Endothelial cell of umbilical vein (primary cell): ENCODE results near the gene LRP2. TPM values are rescaled to one million over a fixed set of nuclear protein-coding genes. Genes with fewer than 3 reads are reported as not detected.

Experiments used
- BruUV-seq: library from RNA; stranded (reverse); fragments of 400-500 nt; replicated peaks from 2 replicates; lab custom pipeline; 2021; lab: Mats Ljungman, UMichigan
- CTCF ChIA-PET: fragments of 300-600, 350-600 bp; sonication (Branson Sonifier 250); formaldehyde crosslinking; loops from one replicate; lab custom pipeline; 2021; ENCODE audit warnings: antibody characterized with exemption, inconsistent platforms; lab: Charles Lee
- POLR2A ChIA-PET: fragments of 300-600, 350-600 bp; sonication (Branson Sonifier 250); formaldehyde crosslinking; loops from one replicate; lab custom pipeline; 2021; ENCODE audit warnings: antibody characterized with exemption, inconsistent platforms; lab: Charles Lee
- DNase-seq: peaks from one replicate; pipeline ENCODE4 v3.0.0-alpha.2; 2011; ENCODE audit warnings: low read depth, low spot score
- FAIRE-seq: peaks from 2 replicates; lab custom pipeline; 2011; peaks lifted over from hg19 to GRCh38; lab: Jason Lieb, UNC
- H2AFZ ChIP-seq: 2 replicates; pipeline ENCODE4 v1.6.0; 2012; ENCODE audit warnings: low read depth, low read length, control low read depth, inconsistent platforms
- H3K27ac ChIP-seq: 2 replicates; pipeline ENCODE4 v1.5.1; 2011; ENCODE audit warnings: low read depth, mild to moderate bottlenecking, control low read depth, low read length, moderate library complexity; ENCODE audit not compliant: insufficient read depth
- H3K27me3 ChIP-seq, 2 experiments: 2 replicates each; pipeline versions ENCODE4 v1.6.0 to v1.6.1; 2011; ENCODE audit warnings: low read length in 2 of 2, mixed read lengths in 1 of 2; ENCODE audit not compliant: control insufficient read depth in 2 of 2, insufficient read depth in 2 of 2
- H3K36me3 ChIP-seq, 2 experiments: 2 replicates in 1 of 2; 3 replicates in 1 of 2; pipeline ENCODE4 v1.5.1; 2011; ENCODE audit warnings: low read length in 2 of 2, mild to moderate bottlenecking in 1 of 2, moderate library complexity in 1 of 2; ENCODE audit not compliant: control insufficient read depth in 2 of 2, insufficient read depth in 2 of 2; ENCODE audit errors: extremely low read depth in 1 of 2
- H3K4me1 ChIP-seq: 3 replicates; pipeline ENCODE4 v1.5.1; 2011; ENCODE audit warnings: mild to moderate bottlenecking, low read length; ENCODE audit not compliant: control insufficient read depth, insufficient read depth; ENCODE audit errors: extremely low read depth
- H3K4me2 ChIP-seq: 2 replicates; pipeline ENCODE4 v1.6.1; 2011; ENCODE audit warnings: low read length, control low read depth, mixed read lengths; ENCODE audit not compliant: insufficient read depth
- H3K4me3 ChIP-seq, 3 experiments: fragments of 200-600 bp in 1 of 3; sonication (generic), shearing (Covaris generic) in 1 of 3; replicated peaks in 1 of 3; 2 replicates each; pipeline ENCODE4 v1.5.1; 2011 to 2016; ENCODE audit warnings: control low read depth in 3 of 3, low read length in 3 of 3, mild to moderate bottlenecking in 2 of 3, inconsistent platforms in 1 of 3, low read depth in 1 of 3, moderate library complexity in 1 of 3; ENCODE audit not compliant: insufficient read depth in 1 of 3
- H3K79me2 ChIP-seq: 2 replicates; pipeline ENCODE4 v1.6.0; 2012; ENCODE audit warnings: low read length, inconsistent platforms; ENCODE audit not compliant: control insufficient read depth, insufficient read depth
- H3K9ac ChIP-seq: replicated peaks from 2 replicates; pipeline ENCODE3; 2011; ENCODE audit warnings: low read length, control low read depth; ENCODE audit not compliant: insufficient read depth; ENCODE audit errors: extremely low read depth
- H3K9me1 ChIP-seq: replicated peaks from 3 replicates; pipeline ENCODE4 v1.6.0; 2011; ENCODE audit warnings: mild to moderate bottlenecking, low read length; ENCODE audit not compliant: control insufficient read depth, insufficient read depth; ENCODE audit errors: extremely low read depth
- H3K9me3 ChIP-seq: replicated peaks from 2 replicates; pipeline ENCODE4 v1.5.1; 2012; ENCODE audit warnings: low read length, inconsistent platforms; ENCODE audit not compliant: control insufficient read depth, insufficient read depth
- H4K20me1 ChIP-seq: replicated peaks from 2 replicates; pipeline ENCODE3; 2011; ENCODE audit warnings: mild to moderate bottlenecking, low read length; ENCODE audit not compliant: control insufficient read depth, insufficient read depth; ENCODE audit errors: extremely low read depth
- GATA2 ChIP-seq: IDR thresholded peaks from 2 replicates; pipeline ENCODE4 v1.7.0; 2011; ENCODE audit warnings: low read depth, mild to moderate bottlenecking, moderate library complexity, mixed read lengths, low read length; ENCODE audit not compliant: insufficient read length, insufficient read depth
- MAX ChIP-seq: IDR thresholded peaks from 2 replicates; pipeline ENCODE4 v1.6.1; 2011; ENCODE audit not compliant: insufficient read depth, insufficient read length
- MYC ChIP-seq: IDR thresholded peaks from one replicate; pipeline ENCODE4 v1.6.1; 2011; ENCODE audit warnings: mild to moderate bottlenecking, low read depth, low read length
- POLR2A ChIP-seq: IDR thresholded peaks from 2 replicates; pipeline ENCODE4 v1.6.1; 2012; ENCODE audit warnings: low read depth, mild to moderate bottlenecking, control low read depth, low read length
- dilution Hi-C: fragments of 300-500 bp; cut with MboI; formaldehyde crosslinking; loops from one replicate; pipeline ENCODE4 v1.15.0; 2019; ENCODE audit warnings: low sequenced_read_pairs; ENCODE audit not compliant: extremely low pct_ligation_motif_present
- intact Hi-C: fragments of 100-400 bp; cut with micrococcal nuclease; formaldehyde crosslinking; loops from one replicate; pipeline ENCODE4 v1.10.0; 2022
- polyA plus RNA-seq, 4 experiments: library from polyadenylated mRNA; depleted of rRNA in 3 of 4; stranded (reverse) in 3 of 4; unstranded in 1 of 4; fragments of >200 nt; gene quantifications; 2 replicates each; pipeline versions ENCODE4 v1.2.1 to v1.2.3, GENCODE V29; 2011 to 2012; ENCODE audit warnings: missing spikeins in 1 of 4
- total RNA-seq: library from RNA; stranded (reverse); gene quantifications from 2 replicates; pipeline ENCODE4 v1.2.3, GENCODE V29; 2021
- TF ChIP-seq, protein P1 (sequence below), 2 donors: IDR thresholded peaks; 1 replicate in 1 of 2; 2 replicates in 1 of 2; pipeline ENCODE4 v1.5.1; 2011; ENCODE audit warnings: low read length in 2 of 2, mild to moderate bottlenecking in 2 of 2, moderate library complexity in 2 of 2, control low read depth in 1 of 2, inconsistent platforms in 1 of 2, low read depth in 1 of 2; ENCODE audit not compliant: insufficient read depth in 1 of 2; ENCODE audit errors: extremely low read depth in 1 of 2

Gene LRP2
- total and polyA plus RNA-seq, 2 donors (not counting 3 experiments of a cell fraction or from before 2014, with no cell fraction given): not detected

- Histone ChIP-seq H3K36me3 (no peaks in the 10 kb centered on the region), H2AFZ (peak overlapping the region; percentile 76), H3K9ac (no peak overlapping the region), H3K4me3 (no peak overlapping the region), H3K4me2 (peak overlapping the region; percentile 76), H4K20me1 (no peaks in the 10 kb centered on the region), H3K4me1 (peaks cover 11% of the 10 kb centered on the region), H3K27ac (no peak overlapping the region), H3K9me3 (no peaks in the 10 kb centered on the region), H3K79me2 (no peaks in the 10 kb centered on the region), H3K27me3 (no peaks in the 10 kb centered on the region), H3K9me1 (no peaks in the 10 kb centered on the region)
- intact Hi-C loops (loop anchor here (1.0 to 10.0 kb wide), 8 partner anchors 23 to 335 kb away; no protein-coding TSS in a partner anchor), dilution Hi-C loops (no loop called here)
- ChIA-PET CTCF (interaction anchor here (0.5 to 9.0 kb wide), 55 partner anchors 10 to 768 kb away, joined by 3 to 217 read pairs (median 5); partner anchors contain the start of gene DHRS9), POLR2A (no interaction called here)
- DNase-seq (peak; percentile 81), FAIRE-seq (peak; percentile 95)
- no TSS peak for BruUV-seq
- TF ChIP-seq POLR2A (no peak), GATA2 (no peak), MYC (no peak), MAX (no peak)
- TF ChIP-seq, protein P1, sequence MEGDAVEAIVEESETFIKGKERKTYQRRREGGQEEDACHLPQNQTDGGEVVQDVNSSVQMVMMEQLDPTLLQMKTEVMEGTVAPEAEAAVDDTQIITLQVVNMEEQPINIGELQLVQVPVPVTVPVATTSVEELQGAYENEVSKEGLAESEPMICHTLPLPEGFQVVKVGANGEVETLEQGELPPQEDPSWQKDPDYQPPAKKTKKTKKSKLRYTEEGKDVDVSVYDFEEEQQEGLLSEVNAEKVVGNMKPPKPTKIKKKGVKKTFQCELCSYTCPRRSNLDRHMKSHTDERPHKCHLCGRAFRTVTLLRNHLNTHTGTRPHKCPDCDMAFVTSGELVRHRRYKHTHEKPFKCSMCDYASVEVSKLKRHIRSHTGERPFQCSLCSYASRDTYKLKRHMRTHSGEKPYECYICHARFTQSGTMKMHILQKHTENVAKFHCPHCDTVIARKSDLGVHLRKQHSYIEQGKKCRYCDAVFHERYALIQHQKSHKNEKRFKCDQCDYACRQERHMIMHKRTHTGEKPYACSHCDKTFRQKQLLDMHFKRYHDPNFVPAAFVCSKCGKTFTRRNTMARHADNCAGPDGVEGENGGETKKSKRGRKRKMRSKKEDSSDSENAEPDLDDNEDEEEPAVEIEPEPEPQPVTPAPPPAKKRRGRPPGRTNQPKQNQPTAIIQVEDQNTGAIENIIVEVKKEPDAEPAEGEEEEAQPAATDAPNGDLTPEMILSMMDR (IDR thresholded peaks at IDR 0.05; ENCODE audit: extremely low read depth in 1 of 2, insufficient read depth in 1 of 2, low read depth in 1 of 2, low read length in 2 of 2): peak; percentile 82 to 91
Observed at GRCh38 chr2:169109502-169110409, 252.6 kb downstream of the LRP2 start.
